Brain microvascular endothelial cell (primary cell): ENCODE measurements around the gene NOTCH2.

Source experiments
- DNase-seq: peaks from one replicate; pipeline ENCODE4 v3.0.0-alpha.2; 2020
- H3K27ac ChIP-seq: fragments of 250-450 bp; sonication (Bioruptor Pico); 2 replicates; pipeline ENCODE4 v1.5.1; 2020; ENCODE audit warnings: mild to moderate bottlenecking, moderate library complexity
- H3K27me3 ChIP-seq: fragments of 250-450 bp; sonication (Bioruptor Pico); replicated peaks from 2 replicates; pipeline ENCODE4 v1.5.1; 2020; ENCODE audit warnings: mild to moderate bottlenecking
- H3K36me3 ChIP-seq: fragments of 250-450 bp; sonication (Bioruptor Pico); replicated peaks from 2 replicates; pipeline ENCODE4 v1.5.1; 2020; ENCODE audit warnings: mild to moderate bottlenecking
- H3K4me3 ChIP-seq: 2 replicates; pipeline ENCODE4 v1.5.1; 2011; ENCODE audit warnings: low read depth, mild to moderate bottlenecking, control low read depth, low read length, moderate library complexity
- CTCF ChIP-seq: IDR thresholded peaks from 2 replicates; pipeline ENCODE4 v1.5.1; 2011; ENCODE audit warnings: low read depth, mild to moderate bottlenecking, moderate library complexity, low read length, control low read depth, inconsistent platforms; ENCODE audit errors: missing control alignments
- in situ Hi-C: cut with HindIII; loops from 2 replicates; pipeline ENCODE4 v1.10.0; 2017; ENCODE audit warnings: low sequenced_read_pairs, low pct_ligation_motif_present

The NOTCH2 gene

GRCh38 chr1:119952496-119952895 lies 117.0 kb downstream of the NOTCH2 start:
- no peak for TF ChIP-seq CTCF
- in situ Hi-C loops, result no loop called here
- H3K27ac ChIP-seq, result no peak overlapping the region
- no peaks in the 10 kb centered on the region for H3K27me3 ChIP-seq
- H3K4me3 ChIP-seq, result no peak overlapping the region
- DNase-seq, result no peak
- peaks cover 78% of the 10 kb centered on the region for H3K36me3 ChIP-seq

- Histone ChIP-seq H3K27me3 (no peaks in the 10 kb centered on the region), H3K4me3 (no peak overlapping the region), H3K36me3 (peaks cover 50% of the 10 kb centered on the region), H3K27ac (no peak overlapping the region)
- in situ Hi-C loops, result no loop called here
- peak; percentile 95 for TF ChIP-seq CTCF
- DNase-seq, result peak; percentile 80
Observed at GRCh38 chr1:119948342-119949214, 120.9 kb downstream of the NOTCH2 start.

GRCh38 chr1:119947468-119947867 lies 122.0 kb downstream of the NOTCH2 start:
- no peak for TF ChIP-seq CTCF
- DNase-seq, result peak; percentile 37
- peaks cover 43% of the 10 kb centered on the region for H3K36me3 ChIP-seq
- in situ Hi-C loops, result no loop called here
- peak overlapping the region; percentile 68 for H3K27ac ChIP-seq
- H3K27me3 ChIP-seq, result no peaks in the 10 kb centered on the region
- H3K4me3 ChIP-seq, result no peak overlapping the region

GRCh38 chr1:119946724-119947123 lies 122.7 kb downstream of the NOTCH2 start:
- Histone ChIP-seq H3K27ac (peak overlapping the region; percentile 68), H3K4me3 (no peak overlapping the region), H3K36me3 (peaks cover 39% of the 10 kb centered on the region), H3K27me3 (no peaks in the 10 kb centered on the region)
- no peak for TF ChIP-seq CTCF
- in situ Hi-C loops, result no loop called here
- DNase-seq, result no peak

GRCh38 chr1:119943216-119943615 lies 126.2 kb downstream of the NOTCH2 start:
- Histone ChIP-seq H3K36me3 (peaks cover 36% of the 10 kb centered on the region), H3K27ac (no peak overlapping the region), H3K27me3 (no peaks in the 10 kb centered on the region), H3K4me3 (no peak overlapping the region)
- no peak for DNase-seq
- TF ChIP-seq CTCF, result no peak
- in situ Hi-C loops, result no loop called here
